ENCODE data around the gene AMOTL2.

DNA sequence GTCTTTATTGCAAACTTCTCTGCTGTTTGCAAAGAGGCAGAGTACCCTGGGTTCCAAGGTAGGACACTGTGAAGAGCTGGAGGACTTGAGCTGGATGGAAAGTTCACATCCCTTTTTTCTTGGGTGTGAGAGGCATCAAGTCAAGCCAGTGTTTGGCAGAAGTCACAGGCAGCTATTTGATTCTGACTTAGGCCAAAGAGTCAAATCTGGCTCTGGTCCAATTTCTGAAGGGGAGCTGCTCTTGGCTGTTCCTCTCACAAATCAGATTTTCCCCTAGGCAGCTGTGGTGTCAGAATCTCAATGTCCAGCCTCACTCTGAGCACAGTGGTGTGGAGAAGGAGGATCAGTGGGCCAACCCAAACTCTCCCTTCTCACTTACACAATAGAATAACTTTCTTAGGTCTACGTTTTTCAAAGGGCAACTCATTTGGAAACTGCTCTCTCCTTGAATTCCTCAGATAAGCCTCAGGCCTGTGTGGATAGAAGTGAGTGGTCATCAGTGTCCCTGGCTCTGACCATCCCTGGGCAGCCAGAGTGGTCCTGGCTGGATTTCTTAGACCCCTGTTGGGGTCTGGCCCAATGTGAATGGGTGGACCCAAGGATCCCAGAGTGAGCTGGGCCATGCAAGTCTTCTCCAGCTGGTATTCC is 18.2 kb upstream of the AMOTL2 start:
- TF ChIP-seq, protein P1, sequence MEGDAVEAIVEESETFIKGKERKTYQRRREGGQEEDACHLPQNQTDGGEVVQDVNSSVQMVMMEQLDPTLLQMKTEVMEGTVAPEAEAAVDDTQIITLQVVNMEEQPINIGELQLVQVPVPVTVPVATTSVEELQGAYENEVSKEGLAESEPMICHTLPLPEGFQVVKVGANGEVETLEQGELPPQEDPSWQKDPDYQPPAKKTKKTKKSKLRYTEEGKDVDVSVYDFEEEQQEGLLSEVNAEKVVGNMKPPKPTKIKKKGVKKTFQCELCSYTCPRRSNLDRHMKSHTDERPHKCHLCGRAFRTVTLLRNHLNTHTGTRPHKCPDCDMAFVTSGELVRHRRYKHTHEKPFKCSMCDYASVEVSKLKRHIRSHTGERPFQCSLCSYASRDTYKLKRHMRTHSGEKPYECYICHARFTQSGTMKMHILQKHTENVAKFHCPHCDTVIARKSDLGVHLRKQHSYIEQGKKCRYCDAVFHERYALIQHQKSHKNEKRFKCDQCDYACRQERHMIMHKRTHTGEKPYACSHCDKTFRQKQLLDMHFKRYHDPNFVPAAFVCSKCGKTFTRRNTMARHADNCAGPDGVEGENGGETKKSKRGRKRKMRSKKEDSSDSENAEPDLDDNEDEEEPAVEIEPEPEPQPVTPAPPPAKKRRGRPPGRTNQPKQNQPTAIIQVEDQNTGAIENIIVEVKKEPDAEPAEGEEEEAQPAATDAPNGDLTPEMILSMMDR (IDR thresholded peaks at IDR 0.05; ENCODE audit: poor library complexity) = no peak
- TF ChIP-seq EZH2 (IDR thresholded peaks at IDR 0.05; ENCODE audit: borderline replicate concordance) (no peak), EZH2phosphoT487 (IDR thresholded peaks at IDR 0.05; ENCODE audit: low read depth, severe bottlenecking, unreplicated experiment) (no peak)

Measured in hepatocyte (in vitro differentiated cells).